ENCODE results near the gene DIS3. TPM values are rescaled to one million over a fixed set of nuclear protein-coding genes. Genes with fewer than 3 reads are reported as not detected.

The DIS3 gene
- total RNA-seq, 1 experiment from 2014 or later: 43.2 TPM

DNA sequence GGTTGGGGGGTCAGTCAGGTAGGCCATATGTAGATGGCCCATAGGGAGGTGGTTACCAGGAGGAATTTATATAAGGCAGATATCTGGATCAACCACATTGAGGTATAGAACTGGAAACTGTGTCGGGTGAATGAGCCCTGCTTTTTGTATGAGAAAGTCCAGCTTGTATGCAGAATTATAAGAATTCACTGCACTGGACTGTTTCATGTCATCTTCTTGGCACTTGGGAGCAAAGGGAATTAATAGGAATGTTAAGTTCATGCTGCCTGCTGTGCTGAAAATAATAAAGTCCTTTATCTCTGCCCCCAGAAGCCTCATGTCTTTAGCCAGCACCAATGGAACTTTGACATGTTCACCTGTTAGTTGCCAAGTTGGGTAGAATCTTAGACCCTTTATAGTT is 41.7 kb downstream of the DIS3 start:
- Histone ChIP-seq H3K4me3 (ENCODE audit: low read depth, low read length, poor library complexity, severe bottlenecking) (no peak overlapping the region), H3K36me3 (ENCODE audit: insufficient read depth, low read length, poor library complexity, severe bottlenecking) (peaks cover 58% of the 10 kb centered on the region), H3K4me1 (ENCODE audit: insufficient read depth, low read length, poor library complexity, severe bottlenecking) (no peaks in the 10 kb centered on the region), H3K27me3 (replicated peaks; ENCODE audit: insufficient read depth, low read depth, low read length, poor library complexity) (no peaks in the 10 kb centered on the region), H3K27ac (ENCODE audit: low read depth, low read length, poor library complexity, severe bottlenecking) (no peak overlapping the region), H3K9me3 (ENCODE audit: low read depth, low read length, poor library complexity, severe bottlenecking) (no peaks in the 10 kb centered on the region)
- DNase-seq (ENCODE audit: low spot score): no peak
- intact Hi-C loops (cut with micrococcal nuclease; ENCODE audit: unreplicated experiment): no loop called here
- CTCF ChIA-PET: interaction anchor here (0.6 kb wide), 1 partner anchor 69 kb away, joined by 8 read pairs; no protein-coding TSS in a partner anchor
- BruUV-seq (replicated peaks): no TSS peak
- POLR2A ChIA-PET (ENCODE audit: low non-redundant PET): no interaction called here
- TF ChIP-seq, protein P1, sequence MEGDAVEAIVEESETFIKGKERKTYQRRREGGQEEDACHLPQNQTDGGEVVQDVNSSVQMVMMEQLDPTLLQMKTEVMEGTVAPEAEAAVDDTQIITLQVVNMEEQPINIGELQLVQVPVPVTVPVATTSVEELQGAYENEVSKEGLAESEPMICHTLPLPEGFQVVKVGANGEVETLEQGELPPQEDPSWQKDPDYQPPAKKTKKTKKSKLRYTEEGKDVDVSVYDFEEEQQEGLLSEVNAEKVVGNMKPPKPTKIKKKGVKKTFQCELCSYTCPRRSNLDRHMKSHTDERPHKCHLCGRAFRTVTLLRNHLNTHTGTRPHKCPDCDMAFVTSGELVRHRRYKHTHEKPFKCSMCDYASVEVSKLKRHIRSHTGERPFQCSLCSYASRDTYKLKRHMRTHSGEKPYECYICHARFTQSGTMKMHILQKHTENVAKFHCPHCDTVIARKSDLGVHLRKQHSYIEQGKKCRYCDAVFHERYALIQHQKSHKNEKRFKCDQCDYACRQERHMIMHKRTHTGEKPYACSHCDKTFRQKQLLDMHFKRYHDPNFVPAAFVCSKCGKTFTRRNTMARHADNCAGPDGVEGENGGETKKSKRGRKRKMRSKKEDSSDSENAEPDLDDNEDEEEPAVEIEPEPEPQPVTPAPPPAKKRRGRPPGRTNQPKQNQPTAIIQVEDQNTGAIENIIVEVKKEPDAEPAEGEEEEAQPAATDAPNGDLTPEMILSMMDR (conservative IDR thresholded peaks at IDR 0.05; ENCODE audit: low read depth, low read length): no peak
- TF ChIP-seq EZH2 (IDR thresholded peaks at IDR 0.05; ENCODE audit: borderline replicate concordance, low read depth, low read length, poor library complexity, severe bottlenecking): no peak

DNA sequence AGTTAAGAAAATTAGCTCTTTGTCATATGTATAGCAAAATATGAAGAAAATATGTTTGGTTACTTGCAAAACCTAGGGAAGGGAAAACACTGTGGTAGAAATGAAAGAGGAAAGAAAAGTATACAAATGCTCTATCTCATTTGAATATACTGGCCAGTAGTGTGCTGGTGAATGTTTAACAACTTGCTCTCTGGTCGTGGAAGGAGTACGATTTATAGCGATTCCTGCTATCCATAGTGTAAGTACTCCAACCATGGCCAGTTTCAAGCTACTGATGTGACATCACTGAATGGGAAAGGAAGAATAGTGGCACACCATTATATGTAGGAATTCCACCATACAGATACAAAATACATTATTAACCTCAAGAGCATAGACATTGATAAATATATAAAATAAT is 44.7 kb downstream of the DIS3 start:
- Histone ChIP-seq H3K36me3 (ENCODE audit: insufficient read depth, low read length, poor library complexity, severe bottlenecking) (peaks cover 48% of the 10 kb centered on the region), H3K4me3 (ENCODE audit: low read depth, low read length, poor library complexity, severe bottlenecking) (no peak overlapping the region), H3K4me1 (ENCODE audit: insufficient read depth, low read length, poor library complexity, severe bottlenecking) (no peaks in the 10 kb centered on the region), H3K9me3 (ENCODE audit: low read depth, low read length, poor library complexity, severe bottlenecking) (no peaks in the 10 kb centered on the region), H3K27ac (ENCODE audit: low read depth, low read length, poor library complexity, severe bottlenecking) (no peak overlapping the region), H3K27me3 (replicated peaks; ENCODE audit: insufficient read depth, low read depth, low read length, poor library complexity) (no peaks in the 10 kb centered on the region)
- BruUV-seq (replicated peaks): no TSS peak
- ChIA-PET CTCF (no interaction called here), POLR2A (ENCODE audit: low non-redundant PET) (no interaction called here)
- TF ChIP-seq, protein P1 (conservative IDR thresholded peaks at IDR 0.05; ENCODE audit: low read depth, low read length): no peak
- no peak for TF ChIP-seq EZH2 (IDR thresholded peaks at IDR 0.05; ENCODE audit: borderline replicate concordance, low read depth, low read length, poor library complexity, severe bottlenecking)
- intact Hi-C loops (cut with micrococcal nuclease; ENCODE audit: unreplicated experiment): no loop called here
- no peak for DNase-seq (ENCODE audit: low spot score)

DNA sequence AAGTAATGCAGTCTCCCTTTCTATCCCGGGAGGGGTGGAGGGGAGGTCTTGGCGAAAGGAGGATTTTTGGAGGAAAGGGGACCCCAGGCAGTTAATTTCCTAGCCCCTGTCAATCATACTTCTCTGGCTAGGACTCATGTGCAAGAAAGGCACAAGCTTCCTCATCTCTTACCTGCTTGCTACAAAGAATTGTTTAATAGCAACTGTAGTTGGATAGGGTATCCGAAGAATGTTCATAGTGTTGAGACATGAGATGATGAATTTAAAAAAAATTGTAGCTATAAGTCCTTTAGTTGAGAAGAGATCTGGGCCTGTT is 53.5 kb downstream of the DIS3 start:
- Histone ChIP-seq H3K4me1 (ENCODE audit: insufficient read depth, low read length, poor library complexity, severe bottlenecking) (peaks cover 23% of the 10 kb centered on the region), H3K27me3 (replicated peaks; ENCODE audit: insufficient read depth, low read depth, low read length, poor library complexity) (no peaks in the 10 kb centered on the region), H3K4me3 (ENCODE audit: low read depth, low read length, poor library complexity, severe bottlenecking) (peak overlapping the region; percentile 79), H3K36me3 (ENCODE audit: insufficient read depth, low read length, poor library complexity, severe bottlenecking) (peaks cover 31% of the 10 kb centered on the region), H3K27ac (ENCODE audit: low read depth, low read length, poor library complexity, severe bottlenecking) (peak overlapping the region; percentile 87), H3K9me3 (ENCODE audit: low read depth, low read length, poor library complexity, severe bottlenecking) (no peaks in the 10 kb centered on the region)
- ChIA-PET CTCF (no interaction called here), POLR2A (ENCODE audit: low non-redundant PET) (no interaction called here)
- intact Hi-C loops (cut with micrococcal nuclease; ENCODE audit: unreplicated experiment): no loop called here
- no peak for DNase-seq (ENCODE audit: low spot score)
- TF ChIP-seq, protein P1 (conservative IDR thresholded peaks at IDR 0.05; ENCODE audit: low read depth, low read length): no peak
- BruUV-seq (replicated peaks): no TSS peak

All from A673 (cell line).